ENCODE results near the gene CIRBP. TPM values are rescaled to one million over a fixed set of nuclear protein-coding genes. Genes with fewer than 3 reads are reported as not detected.

CIRBP gene
- total and polyA plus RNA-seq, 7 donors = 137 to 591 (median 296) TPM

- WGBS, 3 donors = 22 to 34% (median 28%) methylated on average over 16 to 17 of the region's 17 CpGs
Observed at GRCh38 chr19:1259206-1259875, 9.8 kb upstream of the CIRBP start.

GRCh38 chr19:1259876-1260748, 9.0 kb upstream of the CIRBP start:
- Histone ChIP-seq H3K4me1 (peaks cover 52% of the 10 kb centered on the region), H3K27me3 (ENCODE audit: insufficient read depth in 3 of 3, low read length in 2 of 3) (no peaks in the 10 kb centered on the region), H3K36me3 (ENCODE audit: insufficient read depth in 1 of 2, low read depth in 1 of 2) (peaks cover 7 to 34% of the 10 kb centered on the region in 2 donors), H3K27ac (peak overlapping the region; percentile 85), H3K9me3 (no peaks in the 10 kb centered on the region), H3K4me3 (peak overlapping the region; percentile 78)
- intact Hi-C loops (cut with DNase I) = no loop called here
- no peak for TF ChIP-seq CTCF (IDR thresholded peaks at IDR 0.05)
- WGBS, 3 donors = 25 to 32% (median 28%) methylated on average over 28 to 33 of the region's 33 CpGs
- peak; percentile 4 to 13 (median 12) for ATAC-seq
- DNase-seq = peak in 1 of 2 donors; percentile 60

More at GRCh38 chr19:1259206-1259875, 9.8 kb upstream of the CIRBP start:
- intact Hi-C loops (cut with DNase I) = no loop called here
- peak in 3 of 4 donors; percentile 16 to 26 (median 23) for ATAC-seq
- Histone ChIP-seq H3K27ac (peak overlapping the region; percentile 85), H3K27me3 (ENCODE audit: insufficient read depth in 3 of 3, low read length in 2 of 3) (no peaks in the 10 kb centered on the region), H3K4me1 (peaks cover 57% of the 10 kb centered on the region), H3K36me3 (ENCODE audit: insufficient read depth in 1 of 2, low read depth in 1 of 2) (peaks cover 10 to 42% of the 10 kb centered on the region in 2 donors), H3K9me3 (no peaks in the 10 kb centered on the region), H3K4me3 (peak overlapping the region; percentile 37)
- DNase-seq = peak; percentile 78 to 89
- no peak for TF ChIP-seq CTCF (IDR thresholded peaks at IDR 0.05)

DNA sequence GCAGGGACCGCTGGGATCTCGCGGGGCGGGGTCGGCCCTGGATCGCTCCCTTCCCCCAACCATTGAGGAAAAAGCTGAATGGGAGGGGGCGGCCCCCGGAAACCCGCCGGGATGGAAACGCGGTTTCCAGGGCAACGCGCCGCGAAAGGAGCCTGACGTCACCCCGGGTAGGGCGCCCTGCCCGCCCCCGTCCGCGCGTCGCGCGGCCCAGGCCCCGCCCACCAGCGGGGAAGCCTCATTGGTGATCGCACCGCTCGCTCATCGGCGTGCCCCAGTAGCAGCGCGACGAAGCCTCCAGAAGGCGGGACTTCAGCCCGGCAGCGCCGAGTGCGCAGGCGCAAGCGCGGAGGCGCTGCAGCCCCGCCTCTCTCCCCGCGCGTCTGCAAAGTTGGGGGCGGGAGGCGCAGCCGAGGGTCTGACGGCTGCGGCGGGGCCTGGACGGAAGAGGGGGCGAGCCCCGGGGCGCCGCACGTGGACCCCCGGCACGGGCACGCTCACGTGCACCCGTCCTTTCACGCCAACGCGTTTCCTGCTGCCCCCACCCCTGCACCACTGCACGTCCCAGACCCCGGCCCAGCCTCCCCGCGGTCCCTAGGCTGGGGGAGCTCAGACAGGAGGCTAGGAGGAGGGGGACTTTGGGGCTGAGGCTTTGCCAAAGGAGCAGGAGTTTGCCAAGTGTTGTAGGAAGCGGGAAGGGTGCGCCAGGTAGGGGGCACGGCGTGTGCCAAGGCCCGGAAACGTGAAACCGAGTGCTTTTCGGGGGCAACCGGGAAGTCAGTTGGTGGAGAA, 8.2 kb upstream of the CIRBP start:
- H3K27me3 ChIP-seq (ENCODE audit: insufficient read depth in 3 of 3, low read length in 2 of 3) = no peaks in the 10 kb centered on the region
- peak overlapping the region; percentile 85 for H3K27ac ChIP-seq
- H3K36me3 ChIP-seq (ENCODE audit: insufficient read depth in 1 of 2, low read depth in 1 of 2) = peaks cover 0 to 26% of the 10 kb centered on the region in 2 donors
- WGBS, 3 donors = 0 to 1% (median 0%) methylated on average over 73 to 83 of the region's 83 CpGs
- H3K4me1 ChIP-seq = peaks cover 46% of the 10 kb centered on the region
- H3K4me3 ChIP-seq = peak overlapping the region; percentile 78
- DNase-seq (peak; percentile 96 to 99), ATAC-seq (peak; percentile 67 to 84 (median 76))
- no peak for TF ChIP-seq CTCF (IDR thresholded peaks at IDR 0.05)
- no peaks in the 10 kb centered on the region for H3K9me3 ChIP-seq
- intact Hi-C loops (cut with DNase I) = no loop called here

- Histone ChIP-seq H3K27me3 (ENCODE audit: insufficient read depth in 3 of 3, low read length in 2 of 3) (no peaks in the 10 kb centered on the region), H3K9me3 (no peaks in the 10 kb centered on the region), H3K36me3 (ENCODE audit: insufficient read depth in 1 of 2, low read depth in 1 of 2) (peaks cover 0 to 21% of the 10 kb centered on the region in 2 donors), H3K4me1 (peaks cover 47% of the 10 kb centered on the region), H3K4me3 (peak overlapping the region; percentile 78), H3K27ac (peak overlapping the region; percentile 85)
- 8 to 20% (median 13%) methylated on average over 14 of the region's 14 CpGs for WGBS, 3 donors
- TF ChIP-seq CTCF (IDR thresholded peaks at IDR 0.05) = no peak
- ATAC-seq (no peak), DNase-seq (peak in 1 of 2 donors; percentile 62)
- intact Hi-C loops (cut with DNase I) = no loop called here
Observed at GRCh38 chr19:1261538-1261797, 7.7 kb upstream of the CIRBP start.

All from psoas muscle (tissue), 8 donors.